22Rv1 (cell line): ENCODE measurements around the gene PBX1.

Source experiments
- CTCF ChIP-seq: fragments of 450-650 bp; IDR thresholded peaks from 2 replicates; pipeline ENCODE4 v1.5.1; 2017; ENCODE audit warnings: mild to moderate bottlenecking
- ZFX ChIP-seq: fragments of 450-650 bp; IDR thresholded peaks from 2 replicates; pipeline ENCODE4 v1.6.1; 2017; ENCODE audit warnings: antibody characterized with exemption, borderline replicate concordance

DNA sequence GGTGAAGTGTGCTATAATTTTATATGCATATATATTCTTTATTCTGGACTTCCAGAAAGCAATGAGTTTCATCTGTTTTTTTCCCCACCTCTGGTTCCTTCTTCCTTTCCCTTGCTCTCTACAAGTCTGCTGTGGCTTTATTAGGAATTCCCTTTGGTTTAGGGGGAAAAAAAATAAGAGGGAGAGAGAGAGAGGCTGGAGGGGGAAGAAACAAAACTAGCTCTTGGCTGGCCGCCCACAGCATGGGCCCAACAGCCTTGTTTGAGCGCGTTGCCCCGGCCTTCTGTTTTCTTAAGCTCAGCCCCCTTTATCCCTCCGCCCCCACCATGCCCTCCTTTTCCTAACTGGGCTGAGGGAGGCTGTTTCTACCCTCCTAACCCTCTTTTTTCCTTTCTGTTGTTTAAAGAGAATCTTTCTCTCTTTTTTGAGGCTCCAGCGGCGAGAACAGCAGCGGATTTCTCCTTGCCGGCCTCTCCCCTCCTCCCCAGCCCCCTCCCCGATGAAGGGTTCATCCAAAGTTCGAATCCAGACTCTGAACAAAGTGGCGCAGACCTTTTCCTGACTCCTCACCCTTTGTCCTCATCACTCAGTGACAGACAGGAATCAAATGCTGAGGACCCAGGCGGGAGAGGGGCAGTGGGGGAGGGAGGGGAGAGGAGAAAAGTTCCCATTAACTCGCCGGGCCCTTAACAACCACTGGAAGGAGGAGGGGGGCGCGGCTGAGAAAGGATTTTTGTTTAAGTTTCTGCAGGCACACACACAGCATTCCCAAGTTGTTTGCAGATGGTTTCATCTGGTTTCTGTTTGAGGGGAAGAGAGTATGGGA lies 29.7 kb downstream of the PBX1 start:
- TF ChIP-seq CTCF: no peak
- no peak for TF ChIP-seq ZFX
